ENCODE data around the gene GSE1. TPM values are rescaled to one million over a fixed set of nuclear protein-coding genes. Genes with fewer than 3 reads are reported as not detected.

Gene GSE1
- total and polyA plus RNA-seq, 9 of the 15 experiments (the other 6 are each of a cell fraction or from before 2014, with no cell fraction given): 12.2 to 244 (median 57.9) TPM

GRCh38 chr16:85611444-85612190, 1.5 kb upstream of the GSE1 start (continued):
- TF ChIP-seq JUND (IDR thresholded peaks at IDR 0.05; ENCODE audit: borderline replicate concordance, low read depth, low read length) (no peak), JUND (tag; IDR thresholded peaks at IDR 0.05; ENCODE audit: borderline replicate concordance, low read depth, low read length) (no peak), HNRNPL (IDR thresholded peaks at IDR 0.05; ENCODE audit: low read depth, low read length) (peak; percentile 90), KDM5B (IDR thresholded peaks at IDR 0.05; ENCODE audit: insufficient replicate concordance, low read depth, low read length) (peak; percentile 38), MECOM (CRISPR knock-in tag; IDR thresholded peaks at IDR 0.05) (no peak), POLR2G (IDR thresholded peaks at IDR 0.05; ENCODE audit: low read depth, low read length) (peak; percentile 85), HMBOX1 (IDR thresholded peaks at IDR 0.05) (no peak), ZNF449 (CRISPR knock-in tag; IDR thresholded peaks at IDR 0.05) (no peak), CEBPG (CRISPR knock-in tag; IDR thresholded peaks at IDR 0.05) (peak; percentile 44), CEBPG (tag; conservative IDR thresholded peaks at IDR 0.05 in 1 of 2, IDR thresholded peaks at IDR 0.05 in 1 of 2) (no peak), U2AF2 (optimal IDR thresholded peaks at IDR 0.05; ENCODE audit: low read depth, low read length) (no peak), KLF6 (CRISPR knock-in tag; IDR thresholded peaks at IDR 0.05; ENCODE audit: borderline replicate concordance) (no peak), GABPA (tag; conservative IDR thresholded peaks at IDR 0.05; ENCODE audit: low read depth) (peak; percentile 37; the same call in 1 of the 2 replicates), FOXK2 (conservative IDR thresholded peaks at IDR 0.05 in 1 of 2, IDR thresholded peaks at IDR 0.05 in 1 of 2; ENCODE audit: low read depth in 2 of 2) (no peak), ZNF174 (CRISPR knock-in tag; IDR thresholded peaks at IDR 0.05) (no peak), ZNF584 (CRISPR knock-in tag; IDR thresholded peaks at IDR 0.05; ENCODE audit: low read depth) (0 out of 2 replicates have a peak, but pooled peaks have one; percentile 23), KAT7 (CRISPR knock-in tag; IDR thresholded peaks at IDR 0.05; ENCODE audit: borderline replicate concordance) (no peak), ZNF778 (CRISPR knock-in tag; IDR thresholded peaks at IDR 0.05) (no peak), TCF3 (CRISPR knock-in tag; IDR thresholded peaks at IDR 0.05) (0 out of 2 replicates have a peak, but pooled peaks have one; percentile 11), ZNF121 (CRISPR knock-in tag; conservative IDR thresholded peaks at IDR 0.05) (no peak), PCBP2 (IDR thresholded peaks at IDR 0.05; ENCODE audit: low read depth, low read length, poor library complexity, severe bottlenecking) (peak; percentile 30), FOXP1 (CRISPR knock-in tag; IDR thresholded peaks at IDR 0.05) (0 out of 2 replicates have a peak, but pooled peaks have one; percentile 28), HES1 (IDR thresholded peaks at IDR 0.05; ENCODE audit: low read depth) (no peak), GATAD2A (IDR thresholded peaks at IDR 0.05) (0 out of 2 replicates have a peak, but pooled peaks have one; percentile 4), ZNF75A (CRISPR knock-in tag; IDR thresholded peaks at IDR 0.05) (no peak), POLR2AphosphoS5 (IDR thresholded peaks at IDR 0.05; ENCODE audit: control insufficient read depth, insufficient read depth, low read depth, low read length) (peak; percentile 37)
